Activated CD4-positive, alpha-beta T cell treated with anti-CD3 and anti-CD28 coated beads for 36 hours (primary cell): ENCODE results near the gene TGFB1I1. TPM values are rescaled to one million over a fixed set of nuclear protein-coding genes. Genes with fewer than 3 reads are reported as not detected.

ENCODE experiments used
- ATAC-seq: fragments of 200-7000 bp; cut with Tn5 transposase; one replicate; pipeline ENCODE4 v1.10.0; 2021; ENCODE audit warnings: mild to moderate bottlenecking, moderate library complexity
- CTCF ChIA-PET: fragments of 350-600 bp; sonication (Branson Sonifier 250); formaldehyde crosslinking; loops from one replicate; lab custom pipeline; 2021; ENCODE audit warnings: antibody characterized with exemption; lab: Charles Lee
- POLR2A ChIA-PET: fragments of 350-600 bp; sonication (Branson Sonifier 250); formaldehyde crosslinking; loops from one replicate; lab custom pipeline; 2021; ENCODE audit warnings: antibody characterized with exemption, inconsistent platforms; lab: Charles Lee
- DNase-seq: peaks from one replicate; pipeline ENCODE4 v3.0.0-alpha.2; 2020
- H3K27ac Mint-ChIP-seq: one replicate; pipeline ENCODE4 v1.8.0; 2021; ENCODE audit warnings: mixed read lengths
- H3K27me3 Mint-ChIP-seq: one replicate; pipeline ENCODE4 v1.8.0; 2021; ENCODE audit warnings: mixed read lengths
- H3K36me3 Mint-ChIP-seq: one replicate; pipeline ENCODE4 v1.8.0; 2021; ENCODE audit warnings: low read depth, mixed read lengths
- H3K4me1 Mint-ChIP-seq: one replicate; pipeline ENCODE4 v1.8.0; 2021; ENCODE audit warnings: mixed read lengths
- H3K4me3 Mint-ChIP-seq: one replicate; pipeline ENCODE4 v1.8.0; 2021; ENCODE audit warnings: mild to moderate bottlenecking, moderate library complexity, mixed read lengths
- H3K9me3 Mint-ChIP-seq: one replicate; pipeline ENCODE4 v1.8.0; 2021; ENCODE audit warnings: low read depth, mixed read lengths
- intact Hi-C, 2 experiments: fragments of 100-400 bp; cut with DNase I in 1 of 2; cut with micrococcal nuclease in 1 of 2; formaldehyde crosslinking; loops; one replicate each; pipeline versions ENCODE4 v1.14.2 to v1.15.1; 2022 to 2024; cut with DNase I, micrococcal nuclease
- total RNA-seq, 2 experiments: library from RNA; stranded (reverse); gene quantifications; one replicate each; pipeline ENCODE4 v1.2.3, GENCODE V29; 2021

Gene TGFB1I1
- total RNA-seq, 2 experiments from 2014 or later: 0.80 to 1.1 TPM

DNA sequence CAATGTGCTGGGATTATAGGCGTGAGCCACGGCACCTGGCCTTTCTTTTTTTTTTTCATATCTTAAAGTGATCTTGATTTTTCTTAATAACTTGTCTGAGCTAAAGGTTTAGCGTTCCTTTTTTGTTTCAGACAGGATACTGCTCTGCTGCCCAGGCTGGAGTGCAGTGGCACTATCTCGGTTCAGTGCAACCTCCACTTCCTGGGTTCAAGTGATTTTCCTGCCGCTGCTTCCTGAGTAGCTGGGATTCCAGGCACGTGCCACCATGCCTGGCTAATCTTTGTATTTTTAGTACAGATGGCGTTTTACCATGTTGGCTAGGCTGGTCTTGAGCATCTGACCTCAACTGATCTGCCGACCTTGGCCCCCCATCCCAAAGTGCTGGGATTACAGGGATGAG lies 32.2 kb downstream of the TGFB1I1 start:
- H3K27ac Mint-ChIP-seq: peak overlapping the region; percentile 31
- H3K9me3 Mint-ChIP-seq: no peaks in the 10 kb centered on the region
- DNase-seq (no peak), ATAC-seq (no peak)
- H3K4me1 Mint-ChIP-seq: peaks cover 34% of the 10 kb centered on the region
- ChIA-PET POLR2A (no interaction called here), CTCF (interaction anchor here (0.6 kb wide), 1 partner anchor 638 kb away, joined by 3 read pairs; no protein-coding TSS in a partner anchor)
- intact Hi-C loops: no loop called here
- no peaks in the 10 kb centered on the region for H3K27me3 Mint-ChIP-seq
- peaks cover 6% of the 10 kb centered on the region for H3K36me3 Mint-ChIP-seq
- H3K4me3 Mint-ChIP-seq: no peak overlapping the region

DNA sequence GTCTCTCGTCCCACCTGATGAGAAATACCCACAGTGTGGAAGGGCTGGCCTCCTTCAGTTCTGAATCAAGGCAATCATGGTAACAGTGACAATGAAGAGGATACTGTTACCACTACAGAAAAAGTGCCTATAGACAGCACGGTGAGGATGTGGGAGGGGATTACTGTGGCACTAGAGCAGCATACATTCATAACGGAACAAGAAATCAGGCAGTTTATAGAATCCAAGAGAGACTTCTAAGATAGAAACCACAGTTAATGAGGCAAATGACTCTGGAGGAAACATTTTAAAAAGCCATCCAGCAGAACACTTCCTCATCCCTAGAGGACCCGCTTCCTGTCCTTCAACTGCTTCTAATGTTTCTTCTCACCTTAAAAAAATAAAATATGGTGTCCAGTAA lies 33.5 kb downstream of the TGFB1I1 start:
- no peaks in the 10 kb centered on the region for H3K9me3 Mint-ChIP-seq
- H3K4me1 Mint-ChIP-seq: peaks cover 46% of the 10 kb centered on the region
- peaks cover 6% of the 10 kb centered on the region for H3K36me3 Mint-ChIP-seq
- H3K27me3 Mint-ChIP-seq: no peaks in the 10 kb centered on the region
- DNase-seq (peak; percentile 62), ATAC-seq (peak; percentile 82)
- no peak overlapping the region for H3K4me3 Mint-ChIP-seq
- POLR2A ChIA-PET: no interaction called here
- intact Hi-C loops: loop anchor here (1.0 to 5.0 kb wide), 3 partner anchors 48 to 363 kb away; partner anchors contain the start of gene ARMC5 (in 1 of the 2)
- CTCF ChIA-PET: interaction anchor here (1.2 kb wide), 1 partner anchor 9 kb away, joined by 3 read pairs; no protein-coding TSS in a partner anchor
- H3K27ac Mint-ChIP-seq: peak overlapping the region; percentile 59

DNA sequence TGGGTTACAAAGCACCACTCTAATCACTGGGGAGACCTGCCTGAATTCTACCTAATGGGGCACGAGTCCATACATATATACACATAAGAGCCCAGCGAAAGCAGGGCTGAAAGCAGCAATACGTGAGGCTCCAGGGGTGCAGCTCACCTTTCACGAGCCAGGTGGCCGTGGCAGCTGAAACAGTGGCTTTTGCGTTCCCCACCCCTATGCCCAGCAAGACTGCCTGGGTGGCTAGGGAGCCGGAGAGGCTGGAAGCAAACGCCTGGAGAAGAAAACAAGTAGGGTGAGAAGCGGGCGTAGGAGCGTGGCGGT lies 35.6 kb downstream of the TGFB1I1 start:
- POLR2A ChIA-PET: interaction anchor here (0.5 to 1.0 kb wide), 6 partner anchors 199 to 373 kb away, joined by 3 to 14 read pairs (median 3); partner anchors contain the start of gene ZNF267
- DNase-seq (no peak), ATAC-seq (no peak)
- H3K27me3 Mint-ChIP-seq: no peaks in the 10 kb centered on the region
- CTCF ChIA-PET: interaction anchor here (0.6 to 1.2 kb wide), 5 partner anchors 9 to 365 kb away, joined by 3 to 4 read pairs (median 3); no protein-coding TSS in a partner anchor
- peak overlapping the region; percentile 98 for H3K27ac Mint-ChIP-seq
- intact Hi-C loops: loop anchor here in 1 of 2 experiments (5.0 kb wide), 2 partner anchors 50 to 360 kb away; partner anchors contain the start of gene ARMC5
- peaks cover 47% of the 10 kb centered on the region for H3K4me1 Mint-ChIP-seq
- no peaks in the 10 kb centered on the region for H3K9me3 Mint-ChIP-seq
- H3K4me3 Mint-ChIP-seq: peak overlapping the region; percentile 88
- H3K36me3 Mint-ChIP-seq: peaks cover 6% of the 10 kb centered on the region

DNA sequence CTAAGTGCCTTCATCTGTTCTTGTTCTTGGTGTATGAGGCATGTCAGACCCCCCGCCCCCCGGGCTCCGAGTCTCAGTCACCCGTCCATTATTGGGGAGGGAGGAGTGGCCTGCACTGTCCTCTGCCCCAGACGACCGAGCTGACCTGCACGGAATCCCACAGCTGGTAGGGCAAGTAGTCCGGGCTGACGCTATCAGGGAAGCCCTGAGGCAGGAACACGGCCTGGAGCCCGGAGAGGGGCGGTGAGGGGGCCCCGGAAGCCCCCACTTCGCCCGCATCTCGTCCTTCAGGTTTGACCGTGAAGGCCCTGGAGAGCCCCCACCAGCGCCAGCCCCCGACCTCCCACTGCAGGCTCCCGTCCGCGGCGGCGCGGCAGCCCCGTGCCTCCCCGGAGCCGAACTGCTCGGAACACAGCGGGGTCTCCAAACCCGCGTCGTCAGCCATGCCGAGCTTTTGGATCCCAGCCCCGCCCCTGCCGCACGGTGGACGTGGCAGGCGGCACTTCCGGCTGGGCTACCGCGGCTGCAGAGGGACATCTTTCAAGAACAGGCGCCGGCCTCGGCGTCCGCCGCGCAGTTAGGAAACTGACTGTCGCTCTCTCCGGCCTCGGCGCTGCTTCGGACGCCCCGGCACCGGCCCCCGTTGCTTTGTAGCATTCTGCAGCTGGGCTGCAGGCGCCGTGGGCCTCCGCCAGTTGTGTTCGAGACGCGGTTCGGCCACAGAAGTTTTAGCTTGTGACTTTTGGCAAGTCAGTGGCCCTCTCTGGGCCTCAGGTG lies 36.2 kb downstream of the TGFB1I1 start, which contains the start of gene RUSF1:
TSS of gene RUSF1 (minus strand) at position 463 of the 777 bp plus-strand sequence. CDS start at position 445, 18 bp downstream.
- Mint-ChIP-seq H3K4me3 (peak within 1 kb of the TSS; percentile 88), H3K9me3 (no peaks in the 10 kb centered on the region), H3K27me3 (no peaks in the 10 kb centered on the region), H3K4me1 (peaks cover 47% of the 10 kb centered on the region), H3K27ac (peak within 1 kb of the TSS; percentile 98), H3K36me3 (peaks cover 6% of the 10 kb centered on the region)
- ATAC-seq: peak; percentile 77
- peak; percentile 94 for DNase-seq
- ChIA-PET POLR2A (interaction anchor here (0.6 to 1.0 kb wide), 5 partner anchors 17 to 365 kb away, joined by 3 to 8 read pairs (median 3); partner anchors contain the start of gene ZNF267), CTCF (interaction anchor here (0.8 to 1.2 kb wide), 4 partner anchors 18 to 366 kb away, joined by 3 to 4 read pairs (median 4); no protein-coding TSS in a partner anchor)
- intact Hi-C loops: loop anchor here (1.0 to 5.0 kb wide), 9 partner anchors 21 to 435 kb away; partner anchors contain the start of gene ARMC5 (in 2 of the 2)

DNA sequence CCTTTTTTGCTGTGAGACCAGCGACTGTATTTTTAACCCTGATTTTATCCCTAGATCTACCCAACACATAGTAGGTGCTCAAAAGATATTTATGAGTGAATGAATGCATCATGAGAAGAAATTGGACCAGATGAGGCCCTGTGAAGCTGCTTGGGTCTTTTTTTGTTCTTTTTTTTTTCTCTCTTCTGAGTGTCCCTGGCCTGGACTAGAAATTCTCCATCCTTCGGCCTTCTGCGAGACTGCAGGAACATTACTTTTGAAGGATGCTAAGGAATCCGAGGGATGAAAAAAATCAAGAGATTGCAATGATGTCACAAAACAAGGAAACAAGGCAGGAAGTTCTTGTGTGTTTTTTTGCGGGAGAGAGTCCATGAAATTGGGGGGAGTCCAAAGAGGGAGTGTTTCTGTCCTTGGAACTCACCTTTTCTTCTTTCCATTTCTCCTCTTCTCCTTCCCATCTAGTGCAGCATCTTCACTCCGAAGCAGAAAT lies 36.8 kb downstream of the TGFB1I1 start:
- peak overlapping the region; percentile 98 for H3K27ac Mint-ChIP-seq
- peaks cover 6% of the 10 kb centered on the region for H3K36me3 Mint-ChIP-seq
- peak overlapping the region; percentile 88 for H3K4me3 Mint-ChIP-seq
- H3K27me3 Mint-ChIP-seq: no peaks in the 10 kb centered on the region
- no peak for ATAC-seq
- ChIA-PET CTCF (interaction anchor here (0.9 to 1.2 kb wide), 2 partner anchors 48 to 360 kb away, joined by 3 to 4 read pairs; no protein-coding TSS in a partner anchor), POLR2A (interaction anchor here (0.9 to 1.0 kb wide), 2 partner anchors 20 to 360 kb away, joined by 3 to 8 read pairs; no protein-coding TSS in a partner anchor)
- peaks cover 47% of the 10 kb centered on the region for H3K4me1 Mint-ChIP-seq
- intact Hi-C loops: loop anchor here (1.0 to 5.0 kb wide), 9 partner anchors 21 to 435 kb away; partner anchors contain the start of gene ARMC5 (in 2 of the 2)
- H3K9me3 Mint-ChIP-seq: no peaks in the 10 kb centered on the region
- DNase-seq: no peak

DNA sequence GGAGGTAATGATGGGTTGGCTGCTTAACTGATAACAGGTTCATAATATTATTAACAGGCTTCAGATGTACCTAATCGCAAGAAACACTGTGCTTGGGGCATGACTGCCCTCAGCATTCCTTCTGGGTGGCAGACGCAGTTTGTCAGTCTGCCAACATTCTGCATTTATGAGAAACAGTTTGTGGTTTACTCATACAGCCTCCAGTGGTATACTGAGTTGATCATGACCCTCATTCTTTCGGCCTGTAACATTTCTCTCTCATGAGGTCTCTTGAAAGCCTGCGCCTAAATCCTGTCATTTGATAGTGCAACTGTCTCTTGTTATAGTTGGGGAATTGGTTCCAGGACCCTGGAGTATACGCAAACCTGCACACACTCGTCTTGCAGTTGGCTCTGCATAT lies 41.2 kb downstream of the TGFB1I1 start:
- ATAC-seq (no peak), DNase-seq (no peak)
- H3K27ac Mint-ChIP-seq: no peak overlapping the region
- peaks cover 5% of the 10 kb centered on the region for H3K9me3 Mint-ChIP-seq
- H3K4me1 Mint-ChIP-seq: peaks cover 17% of the 10 kb centered on the region
- CTCF ChIA-PET: no interaction called here
- no peaks in the 10 kb centered on the region for H3K36me3 Mint-ChIP-seq
- no peak overlapping the region for H3K4me3 Mint-ChIP-seq
- H3K27me3 Mint-ChIP-seq: peaks cover 2% of the 10 kb centered on the region
- intact Hi-C loops: no loop called here
- POLR2A ChIA-PET: no interaction called here

DNA sequence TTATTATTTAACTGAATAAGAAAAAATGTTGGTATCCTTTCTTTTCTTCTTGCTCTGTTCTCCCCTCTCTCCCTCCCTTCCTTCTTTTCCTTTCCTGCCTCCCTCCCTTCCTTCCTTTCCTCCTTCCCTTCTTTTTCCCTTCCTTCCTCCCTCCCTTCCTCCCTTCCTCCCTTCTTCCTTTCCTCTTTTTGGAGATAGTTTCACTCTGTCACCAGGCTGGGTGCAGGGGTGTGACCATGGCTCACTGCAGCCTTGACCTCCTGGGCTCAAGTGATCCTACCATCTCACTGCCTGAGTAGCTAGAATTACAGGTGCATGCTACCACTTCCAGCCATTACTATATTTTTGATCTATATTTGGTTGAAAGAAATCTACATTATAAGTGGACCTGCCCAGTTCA lies 41.9 kb downstream of the TGFB1I1 start:
- POLR2A ChIA-PET: no interaction called here
- Mint-ChIP-seq H3K9me3 (peaks cover 5% of the 10 kb centered on the region), H3K27me3 (peaks cover 2% of the 10 kb centered on the region), H3K4me1 (peaks cover 15% of the 10 kb centered on the region), H3K27ac (no peak overlapping the region), H3K36me3 (no peaks in the 10 kb centered on the region), H3K4me3 (no peak overlapping the region)
- ATAC-seq: no peak
- intact Hi-C loops: no loop called here
- DNase-seq: no peak
- CTCF ChIA-PET: no interaction called here

DNA sequence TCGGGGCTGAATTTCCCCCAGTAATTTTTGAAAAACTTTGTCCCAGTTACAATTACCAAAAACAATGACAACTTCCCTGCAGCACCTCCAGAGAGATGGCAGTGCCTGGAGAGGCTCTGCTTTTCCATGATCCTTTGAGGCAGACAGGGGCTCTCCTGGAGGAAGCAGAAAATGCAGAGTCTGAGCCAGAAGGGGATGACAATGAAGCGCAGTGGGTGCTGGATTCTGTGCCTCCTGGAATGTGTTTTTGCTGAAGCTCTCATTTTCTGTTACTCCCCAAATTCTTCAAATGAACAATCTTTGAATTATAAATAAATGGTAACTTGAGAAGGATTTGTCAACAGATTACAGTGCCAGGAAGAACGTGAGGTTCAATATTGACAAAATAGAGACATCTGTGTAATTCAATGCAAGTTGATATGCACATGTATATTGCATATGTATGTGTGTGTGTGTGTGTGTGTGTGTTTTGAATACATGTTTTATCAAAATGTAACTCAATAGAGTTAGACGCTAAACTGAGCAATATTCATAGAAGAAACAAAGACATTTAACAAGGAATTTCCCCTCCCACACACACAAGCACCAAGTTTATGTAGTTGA lies 45.9 kb downstream of the TGFB1I1 start:
- Mint-ChIP-seq H3K36me3 (no peaks in the 10 kb centered on the region), H3K27me3 (peaks cover 2% of the 10 kb centered on the region), H3K4me3 (no peak overlapping the region), H3K4me1 (no peaks in the 10 kb centered on the region), H3K27ac (no peak overlapping the region), H3K9me3 (peaks cover 5% of the 10 kb centered on the region)
- ChIA-PET POLR2A (no interaction called here), CTCF (no interaction called here)
- no peak for ATAC-seq
- intact Hi-C loops: no loop called here
- DNase-seq: no peak

DNA sequence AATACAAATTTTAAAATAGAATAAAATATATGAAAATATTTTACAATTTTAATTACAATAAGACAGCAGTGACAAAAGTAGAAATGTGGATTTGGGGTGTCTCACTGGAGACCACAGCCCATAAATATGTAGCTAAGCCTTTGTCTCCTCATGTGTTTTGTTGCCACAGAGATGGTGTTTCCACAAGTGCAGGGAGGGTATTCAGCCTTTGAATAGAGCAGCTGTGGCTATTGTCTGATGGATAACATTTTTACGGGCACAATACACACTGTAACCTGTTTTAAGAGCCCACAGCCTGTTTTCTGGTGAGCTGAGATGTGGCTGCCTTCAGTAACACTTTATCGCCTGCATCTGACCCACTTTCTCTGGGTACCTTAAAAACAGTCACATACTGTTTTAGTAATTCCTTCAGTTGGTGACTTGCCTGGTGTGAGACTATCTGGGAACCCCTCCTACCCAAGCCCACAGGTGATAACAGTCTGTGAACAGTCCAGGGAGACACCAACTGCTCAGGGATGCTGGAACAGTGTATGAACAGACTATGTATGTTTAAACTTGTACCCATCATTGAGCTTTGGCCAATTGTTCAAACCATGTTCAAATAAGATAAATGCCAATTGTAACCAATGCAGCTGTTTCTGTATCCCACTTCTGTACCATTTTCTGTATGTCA lies 47.9 kb downstream of the TGFB1I1 start:
- CTCF ChIA-PET: interaction anchor here (1.6 kb wide), 1 partner anchor 9 kb away, joined by 6 read pairs; no protein-coding TSS in a partner anchor
- no peak for DNase-seq
- no peak for ATAC-seq
- intact Hi-C loops: no loop called here
- Mint-ChIP-seq H3K9me3 (peaks cover 5% of the 10 kb centered on the region), H3K4me3 (no peak overlapping the region), H3K36me3 (no peaks in the 10 kb centered on the region), H3K27ac (no peak overlapping the region), H3K4me1 (no peaks in the 10 kb centered on the region), H3K27me3 (peaks cover 2% of the 10 kb centered on the region)
- POLR2A ChIA-PET: no interaction called here

DNA sequence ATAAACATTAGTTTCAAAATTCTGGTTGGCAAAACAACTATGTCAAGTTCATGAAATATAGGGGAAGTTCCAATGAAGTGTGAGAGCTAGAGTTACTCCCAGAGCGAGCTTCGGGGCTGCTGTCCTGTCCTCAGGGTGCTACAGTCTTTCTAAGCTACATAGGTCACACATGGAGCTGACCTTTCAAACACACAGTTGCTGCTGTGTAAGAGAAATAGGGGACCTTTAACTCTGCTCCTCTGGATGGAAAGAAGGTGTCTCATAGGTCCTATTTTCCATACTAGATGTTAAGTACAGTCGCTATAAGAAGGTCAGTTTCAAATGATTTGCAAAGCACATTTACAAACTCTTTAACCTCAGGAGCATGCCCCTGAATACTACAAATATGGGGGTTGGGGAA lies 49.4 kb downstream of the TGFB1I1 start:
- intact Hi-C loops: no loop called here
- peaks cover 2% of the 10 kb centered on the region for H3K27me3 Mint-ChIP-seq
- DNase-seq (no peak), ATAC-seq (no peak)
- no peaks in the 10 kb centered on the region for H3K36me3 Mint-ChIP-seq
- no peak overlapping the region for H3K27ac Mint-ChIP-seq
- H3K4me3 Mint-ChIP-seq: no peak overlapping the region
- CTCF ChIA-PET: interaction anchor here (0.7 kb wide), 1 partner anchor 61 kb away, joined by 4 read pairs; no protein-coding TSS in a partner anchor
- no peaks in the 10 kb centered on the region for H3K4me1 Mint-ChIP-seq
- peaks cover 5% of the 10 kb centered on the region for H3K9me3 Mint-ChIP-seq
- POLR2A ChIA-PET: no interaction called here
